Kidney capillary endothelial cell (primary cell): ENCODE results near the gene LDLRAD3.

ENCODE experiments used
- DNase-seq: peaks from one replicate; pipeline ENCODE4 v3.0.0-alpha.2; 2018; ENCODE audit warnings: low spot score

The LDLRAD3 gene

DNA sequence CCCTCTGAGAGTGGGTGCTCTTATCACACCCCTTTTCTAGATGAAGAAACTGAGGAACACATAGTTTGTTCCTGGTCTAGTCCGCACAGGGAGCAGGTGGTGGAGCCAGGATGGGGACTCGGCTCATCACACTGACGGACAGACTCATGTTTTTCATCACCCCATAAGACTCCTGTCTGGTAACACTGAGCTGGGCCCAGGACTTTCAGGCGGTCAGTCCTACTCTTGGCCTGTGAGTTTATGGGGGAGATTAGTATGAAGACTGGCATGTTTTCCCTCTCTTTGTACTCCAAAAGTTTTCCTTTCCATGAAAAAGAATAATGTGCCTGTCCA lies 160.8 kb downstream of the LDLRAD3 start:
- DNase-seq: no peak

DNA sequence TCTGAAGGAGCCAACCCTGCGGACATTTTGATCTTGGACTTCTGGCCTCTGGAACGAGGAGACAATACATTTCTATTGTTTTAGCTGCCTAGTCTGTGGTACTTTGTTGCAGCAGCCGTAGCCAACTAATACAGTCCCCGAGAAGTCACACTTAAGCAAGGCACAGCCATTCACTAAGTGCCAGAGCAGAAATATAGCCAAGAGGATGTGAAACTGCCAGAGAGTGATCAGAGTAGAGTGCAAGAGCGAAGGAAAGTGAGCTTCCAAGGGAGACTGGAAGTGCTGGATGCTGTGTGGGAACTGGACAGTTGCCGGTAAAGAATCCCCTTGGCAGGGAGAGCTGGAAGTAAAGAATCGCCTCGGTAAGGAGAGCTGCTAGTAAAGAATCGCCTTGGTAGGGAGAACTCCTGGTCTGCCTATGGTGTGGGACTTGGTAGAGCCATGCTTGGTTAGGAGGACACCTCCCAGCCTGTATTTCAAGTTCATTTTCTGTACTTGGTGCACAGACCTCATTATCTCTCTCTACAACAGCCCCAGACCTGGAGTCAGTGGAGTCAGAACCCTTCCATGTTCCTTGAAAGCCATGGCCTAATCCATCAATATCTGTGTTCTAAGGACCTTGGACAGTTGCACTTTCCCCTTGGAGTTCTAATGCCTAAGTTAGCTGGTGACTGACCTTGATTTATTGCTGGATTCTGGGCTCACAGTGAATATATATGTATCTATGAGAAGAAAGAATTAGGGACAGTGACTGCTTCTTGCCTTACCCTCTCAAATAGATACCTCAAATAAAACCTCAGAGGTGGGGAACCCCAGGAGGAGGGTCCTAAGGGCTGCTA lies 162.1 kb downstream of the LDLRAD3 start:
- no peak for DNase-seq

DNA sequence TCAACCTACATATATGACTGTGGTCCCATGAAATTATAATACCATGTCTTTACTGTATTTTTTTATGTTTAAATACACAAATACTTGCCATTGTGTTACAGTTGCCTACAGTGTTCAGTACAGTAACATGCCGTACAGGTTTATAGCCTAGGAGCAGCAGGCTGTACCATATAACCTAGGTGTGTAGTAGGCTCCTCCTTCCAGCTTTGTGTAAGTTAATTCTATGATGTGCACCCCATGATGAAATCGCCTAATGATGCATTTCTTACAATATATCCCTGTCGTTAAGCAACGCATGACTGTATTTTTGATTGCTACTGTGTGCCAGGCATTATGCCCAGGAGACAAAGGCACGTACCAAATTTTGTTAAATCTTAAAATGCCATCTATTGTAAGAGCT lies 163.7 kb downstream of the LDLRAD3 start:
- no peak for DNase-seq

DNA sequence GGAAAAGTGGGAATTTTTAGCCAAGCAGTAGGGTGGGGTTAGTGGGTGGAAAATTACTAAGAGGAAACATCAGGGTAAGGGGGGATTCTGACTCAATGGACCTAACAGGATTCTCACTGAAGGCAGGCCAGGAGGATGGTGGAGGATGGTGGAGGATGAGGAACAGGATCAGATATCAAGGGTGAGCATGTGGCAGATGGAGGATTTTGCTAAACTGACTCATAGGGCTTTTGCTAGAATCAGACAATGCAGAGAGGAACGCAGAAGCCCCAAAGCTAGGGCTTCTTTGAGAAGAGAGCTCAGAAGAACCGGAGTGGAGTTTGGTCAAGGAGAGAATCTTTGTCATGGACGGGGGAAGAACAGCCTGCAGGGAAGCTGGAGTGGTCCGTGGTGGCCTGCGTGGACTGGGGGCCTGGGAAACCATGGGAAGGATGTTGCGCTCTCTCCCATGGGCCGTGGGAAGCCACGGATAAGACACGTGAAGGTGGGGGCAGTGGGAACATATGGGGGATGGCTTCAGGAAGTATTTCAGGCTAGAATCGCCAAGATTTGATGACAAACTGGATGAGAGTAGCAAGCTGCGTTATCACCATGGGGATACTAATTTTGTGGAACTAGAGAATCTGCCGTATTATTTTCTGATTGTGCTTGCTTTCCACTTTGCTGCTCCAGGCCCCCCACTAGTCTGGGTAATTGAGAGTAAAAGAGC lies 165.2 kb downstream of the LDLRAD3 start:
- DNase-seq: no peak

DNA sequence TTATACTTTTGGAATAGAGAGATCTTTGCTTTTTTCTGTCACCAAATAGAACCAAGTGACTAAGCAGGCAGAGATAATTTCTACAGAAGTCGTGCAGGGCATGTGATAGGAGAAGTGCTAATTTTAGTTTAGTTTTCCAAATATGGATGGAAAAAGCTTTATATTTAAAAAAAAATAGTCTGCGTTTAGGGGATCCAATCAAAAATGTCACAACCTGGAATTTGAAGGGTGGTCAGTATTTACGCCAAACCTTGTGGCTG lies 165.7 kb downstream of the LDLRAD3 start:
- no peak for DNase-seq

DNA sequence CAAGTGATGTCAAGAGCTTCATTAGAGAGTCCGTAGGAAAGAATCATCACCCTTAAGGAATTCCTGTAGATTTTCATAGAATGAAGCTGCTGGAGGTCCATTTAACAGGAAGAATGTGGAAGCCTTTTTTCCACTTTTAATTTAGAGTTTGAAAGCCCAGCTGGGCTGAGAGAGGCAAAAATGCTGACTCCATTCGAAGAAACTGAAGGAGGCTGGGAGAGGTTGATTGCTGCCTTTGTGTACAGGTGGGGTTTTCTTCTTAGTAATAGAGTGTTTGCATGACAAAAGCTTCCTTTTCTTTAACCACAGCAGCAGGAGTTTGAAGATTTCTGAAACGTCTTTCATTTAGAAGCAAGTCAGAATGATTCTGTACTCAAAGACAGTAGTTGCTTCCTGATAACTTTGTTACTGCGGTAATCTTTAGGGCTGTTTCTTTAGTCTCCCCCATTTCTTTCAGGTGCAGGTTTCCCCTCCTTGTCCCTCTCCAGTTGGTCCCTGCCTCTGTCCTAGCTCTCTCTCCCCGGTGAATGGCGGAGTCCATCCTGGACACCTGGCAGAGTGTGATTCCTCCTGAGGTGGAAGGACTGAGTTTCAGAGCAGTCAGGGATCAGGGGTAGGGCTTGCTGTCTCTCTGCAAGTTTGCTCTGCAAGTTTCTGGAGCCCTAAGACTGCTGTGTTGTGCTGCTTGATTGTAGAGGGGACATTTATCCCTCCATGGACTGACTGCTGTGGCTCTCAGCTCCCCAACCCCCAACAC lies 166.2 kb downstream of the LDLRAD3 start:
- no peak for DNase-seq

DNA sequence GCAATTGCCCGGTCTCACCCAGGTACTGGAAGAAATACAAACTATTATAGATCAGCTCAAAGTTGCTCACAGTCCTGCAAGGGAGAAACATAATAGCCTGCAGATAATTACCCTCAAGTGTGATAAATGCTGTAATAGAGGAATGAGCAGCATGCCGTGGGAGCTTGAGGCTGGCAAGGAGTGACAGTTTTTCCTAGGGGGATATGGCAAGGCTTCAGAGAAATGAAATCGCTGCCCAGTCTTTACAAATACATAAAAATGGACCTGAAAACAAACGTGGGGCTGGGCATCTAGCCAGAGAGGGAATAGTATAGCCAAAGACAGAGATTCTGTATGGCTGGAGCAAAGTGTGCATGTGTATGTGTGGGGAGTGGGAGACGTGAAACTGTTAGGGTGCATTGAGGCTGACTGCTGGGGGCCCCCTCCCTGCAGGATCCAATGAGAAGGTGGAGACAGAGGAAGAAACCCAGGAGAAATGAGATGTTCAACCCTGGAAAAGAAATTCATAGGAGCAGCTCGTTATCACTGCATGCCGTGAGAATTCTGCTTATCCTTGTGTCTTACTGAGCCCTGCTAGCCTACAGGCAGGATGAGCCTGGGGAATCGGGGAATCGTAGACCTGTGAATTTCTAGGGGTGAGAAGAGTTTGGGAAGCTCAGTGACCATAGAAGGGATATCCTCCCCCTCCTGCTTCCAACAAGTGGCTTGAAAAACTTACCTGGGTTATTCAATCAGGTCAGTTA lies 167.0 kb downstream of the LDLRAD3 start:
- no peak for DNase-seq

DNA sequence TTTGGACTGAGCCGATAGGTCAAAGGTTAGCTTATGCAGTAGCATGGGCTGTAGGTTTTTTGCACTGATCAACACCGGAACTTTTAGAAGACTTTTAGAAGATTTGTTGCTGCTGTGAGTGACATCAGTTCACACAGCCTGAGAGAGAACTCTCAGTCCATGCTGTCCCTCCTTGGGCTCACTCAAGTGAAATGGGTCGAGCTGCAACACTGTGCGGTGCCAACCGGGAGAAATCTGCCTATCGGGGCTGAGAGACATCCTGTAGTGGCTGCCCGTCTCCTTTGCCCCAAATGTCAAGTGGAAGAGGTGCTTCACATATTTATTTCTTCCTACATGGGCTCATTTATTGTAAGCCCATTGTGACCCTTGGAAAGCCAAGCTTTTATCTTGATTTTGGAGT lies 170.2 kb downstream of the LDLRAD3 start:
- no peak for DNase-seq

DNA sequence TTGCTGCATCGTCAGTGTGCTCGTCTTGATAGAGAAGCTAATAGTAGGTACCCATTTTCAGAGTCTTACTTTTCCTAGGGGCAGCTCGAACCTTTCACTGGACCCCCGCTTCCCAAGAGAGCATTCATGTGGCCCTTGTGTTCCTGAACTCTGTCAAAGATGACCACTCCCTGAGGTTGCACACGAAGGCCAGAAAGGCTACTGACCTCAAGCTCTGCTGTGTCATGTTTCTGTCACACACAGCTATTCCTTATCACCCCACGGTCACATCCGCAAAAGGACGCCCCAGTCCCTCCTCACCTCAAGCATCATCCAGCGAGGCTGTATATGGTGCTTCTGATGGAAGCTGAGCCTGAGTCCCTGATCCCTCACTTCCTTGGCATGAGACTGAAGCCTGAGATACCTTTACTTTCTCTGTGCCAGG lies 171.5 kb downstream of the LDLRAD3 start:
- DNase-seq: no peak

DNA sequence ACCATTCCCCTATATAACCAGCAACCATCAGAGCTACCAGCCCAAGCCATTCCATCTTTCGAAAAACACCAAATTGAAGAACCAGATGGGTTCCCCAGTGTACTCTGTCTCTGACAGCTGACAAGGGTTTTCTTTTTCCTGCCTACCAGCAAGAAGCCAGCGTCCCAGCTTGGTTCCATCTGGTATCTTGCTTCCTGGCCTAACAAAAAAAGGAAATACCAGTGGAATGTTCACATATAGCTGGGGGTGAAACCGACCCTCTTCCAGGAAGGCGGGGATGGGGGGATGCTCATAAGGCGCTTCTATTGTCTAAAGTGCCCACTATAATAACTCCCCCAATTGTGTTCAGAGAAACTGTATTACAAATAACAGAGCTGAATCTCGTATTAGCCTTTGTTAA lies 172.3 kb downstream of the LDLRAD3 start:
- DNase-seq: peak; percentile 88

DNA sequence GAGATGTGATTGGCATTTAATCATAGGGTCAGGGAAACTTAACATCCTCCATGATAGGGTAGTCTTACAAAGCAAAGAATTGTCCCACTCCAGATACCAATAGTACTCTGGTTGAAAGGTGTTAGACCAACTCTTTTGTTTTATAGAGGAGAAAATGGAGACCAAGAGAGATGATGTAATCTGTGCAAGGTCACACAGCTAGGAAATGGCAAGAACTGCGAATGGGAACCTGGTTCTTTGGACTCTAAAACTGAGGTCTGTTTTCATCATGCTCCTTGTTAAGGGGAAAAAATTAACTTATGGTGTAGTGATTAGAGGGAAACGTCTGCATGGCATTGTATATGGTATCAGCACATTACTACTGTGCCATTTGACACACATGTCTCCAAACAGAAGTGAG lies 174.2 kb downstream of the LDLRAD3 start:
- DNase-seq: no peak

DNA sequence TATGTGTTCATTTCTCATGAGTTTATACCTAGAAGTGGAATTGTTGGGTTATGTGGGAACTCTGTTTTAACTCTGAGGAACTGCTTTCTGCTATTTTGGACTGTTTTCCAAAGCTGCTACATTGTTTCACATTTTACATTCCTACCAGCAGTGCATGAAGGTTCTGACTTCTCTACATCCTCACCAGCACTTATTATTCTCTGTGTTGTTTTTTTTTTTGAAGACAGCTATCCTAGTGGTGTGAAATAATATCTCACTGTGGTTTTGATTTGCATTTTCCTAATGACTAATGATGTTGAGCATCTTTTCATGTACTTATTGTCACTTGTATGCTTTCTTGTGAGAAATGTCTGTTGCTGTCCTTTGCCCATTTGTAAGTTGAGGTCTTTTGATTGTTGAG lies 175.4 kb downstream of the LDLRAD3 start:
- DNase-seq: no peak

DNA sequence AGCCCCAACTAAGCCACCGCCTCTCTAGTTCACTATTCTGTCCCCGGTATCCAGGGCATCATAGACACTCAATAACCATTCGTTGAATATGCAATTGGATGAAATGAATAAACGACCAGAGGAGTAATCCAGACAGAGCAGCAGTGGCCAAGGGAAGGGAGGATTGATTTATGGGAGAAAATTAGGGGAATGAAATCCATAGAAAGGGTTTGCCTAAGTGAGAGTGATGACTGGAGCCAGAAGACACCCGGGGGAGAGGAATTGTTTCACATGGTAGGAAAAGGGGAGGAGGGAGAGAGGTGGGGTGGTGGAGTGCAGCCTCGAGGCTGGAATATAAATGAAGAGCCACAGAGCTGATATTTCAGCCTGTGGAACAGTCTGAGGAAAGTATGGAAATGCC lies 177.2 kb downstream of the LDLRAD3 start:
- no peak for DNase-seq

DNA sequence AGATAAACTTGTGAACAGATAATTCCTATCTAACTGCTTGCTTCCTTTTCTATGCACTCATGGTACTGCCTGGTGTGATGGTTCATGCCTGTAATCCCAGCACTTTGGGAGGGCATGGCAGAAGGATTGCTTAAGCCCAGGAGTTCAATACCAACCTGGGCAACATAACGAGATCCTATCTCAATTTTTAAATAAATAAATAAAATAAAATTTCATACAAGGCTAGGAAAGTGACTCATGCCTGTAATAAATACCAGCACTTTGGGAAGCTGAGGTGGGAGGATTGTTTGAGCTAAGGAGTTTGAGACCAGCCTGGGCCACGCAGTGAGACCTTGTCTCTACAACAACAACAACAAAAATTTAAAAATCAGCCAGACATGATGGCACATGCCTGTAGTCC lies 178.8 kb downstream of the LDLRAD3 start:
- no peak for DNase-seq

DNA sequence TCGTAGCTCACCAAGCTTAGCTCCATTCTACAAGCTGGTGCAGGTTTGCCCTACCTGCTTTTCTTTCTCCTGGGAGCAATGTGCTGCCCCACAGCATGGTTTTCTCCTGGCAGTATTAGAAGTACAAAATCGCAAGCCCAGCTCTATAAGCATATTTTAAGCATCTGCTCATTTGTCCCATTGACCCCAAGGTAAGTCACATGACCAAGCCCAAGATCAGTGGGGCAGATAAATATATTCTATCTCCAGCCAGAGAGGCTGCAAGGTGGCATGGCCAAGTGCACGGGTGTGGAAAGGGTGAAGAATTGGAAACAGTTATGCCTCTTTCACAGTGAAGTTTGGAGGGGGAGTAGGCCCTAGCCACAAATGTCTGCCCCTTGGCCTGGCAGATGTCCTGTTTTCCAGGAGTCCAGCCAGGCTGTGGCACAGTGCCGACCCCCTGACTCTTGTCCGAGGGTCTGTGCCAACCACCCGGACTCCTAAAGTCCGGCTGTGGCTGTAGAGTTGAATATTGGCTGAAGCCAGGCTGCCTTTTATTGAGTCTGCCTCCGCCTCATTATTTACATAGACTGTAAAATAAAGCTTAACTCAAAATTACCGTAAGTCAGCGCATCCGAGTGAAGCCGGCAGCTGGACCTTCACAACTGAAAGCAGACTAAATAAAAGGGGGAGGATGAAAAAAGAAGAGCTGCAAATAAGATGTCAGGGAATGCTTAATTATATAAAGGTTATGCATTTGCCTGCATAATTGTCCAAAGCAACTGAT lies 179.7 kb downstream of the LDLRAD3 start:
- no peak for DNase-seq

DNA sequence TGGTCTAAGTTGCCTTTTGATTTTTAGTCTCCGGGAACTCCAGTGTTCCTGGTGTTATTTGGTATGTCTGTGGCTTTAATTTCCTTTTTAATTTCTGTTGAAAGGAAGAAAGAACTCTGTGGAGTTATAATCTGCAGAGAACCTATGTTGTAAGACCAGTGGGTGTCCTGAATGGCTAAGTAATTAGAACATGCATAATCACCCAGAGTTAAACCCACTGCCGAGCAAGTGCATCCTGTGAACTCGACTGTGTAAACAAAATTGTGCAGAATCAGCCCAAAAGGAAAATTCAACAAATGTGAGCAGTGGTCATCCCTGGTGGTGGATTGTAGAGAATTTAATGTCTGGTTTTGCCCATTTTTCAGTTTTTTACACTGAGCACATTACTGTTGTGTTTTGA lies 182.8 kb downstream of the LDLRAD3 start:
- no peak for DNase-seq

DNA sequence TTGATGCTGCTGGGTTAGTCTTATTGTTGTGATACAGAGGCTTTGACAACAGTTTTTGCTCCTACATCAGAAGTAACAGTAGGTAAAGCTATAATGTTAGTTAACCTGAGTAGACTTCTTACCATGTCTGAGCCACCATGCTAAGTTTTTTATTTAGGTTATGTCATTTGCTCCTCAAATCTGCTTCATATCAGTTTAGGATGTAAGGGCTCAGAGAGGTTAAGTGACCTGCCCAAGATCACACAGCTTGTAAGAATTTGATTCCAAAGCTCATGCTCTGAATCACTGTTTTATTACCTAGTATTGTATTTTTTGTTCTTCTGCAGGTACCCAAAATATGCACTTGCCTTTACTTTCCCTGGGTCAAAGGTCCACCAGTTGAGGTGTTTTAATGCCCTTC lies 183.7 kb downstream of the LDLRAD3 start:
- DNase-seq: no peak

DNA sequence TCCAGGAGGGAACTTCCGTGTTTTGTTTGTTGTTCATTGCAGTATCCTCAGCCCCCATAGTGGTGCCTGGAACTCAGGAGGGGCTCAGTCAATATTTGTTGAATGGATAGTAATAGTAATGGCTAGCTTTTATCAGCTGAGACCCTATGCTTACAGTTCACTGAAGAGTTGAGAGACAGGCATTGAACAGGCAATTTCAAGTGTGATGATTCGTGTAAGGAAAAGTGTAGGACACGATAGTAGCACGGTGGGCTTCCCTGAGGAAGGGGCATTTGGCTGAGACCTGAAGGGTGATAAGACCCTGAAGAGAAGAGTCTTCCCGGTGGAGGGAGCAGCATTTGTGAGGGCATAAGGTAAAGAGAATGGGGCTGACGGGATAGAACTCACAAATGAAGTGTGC lies 186.1 kb downstream of the LDLRAD3 start:
- no peak for DNase-seq

DNA sequence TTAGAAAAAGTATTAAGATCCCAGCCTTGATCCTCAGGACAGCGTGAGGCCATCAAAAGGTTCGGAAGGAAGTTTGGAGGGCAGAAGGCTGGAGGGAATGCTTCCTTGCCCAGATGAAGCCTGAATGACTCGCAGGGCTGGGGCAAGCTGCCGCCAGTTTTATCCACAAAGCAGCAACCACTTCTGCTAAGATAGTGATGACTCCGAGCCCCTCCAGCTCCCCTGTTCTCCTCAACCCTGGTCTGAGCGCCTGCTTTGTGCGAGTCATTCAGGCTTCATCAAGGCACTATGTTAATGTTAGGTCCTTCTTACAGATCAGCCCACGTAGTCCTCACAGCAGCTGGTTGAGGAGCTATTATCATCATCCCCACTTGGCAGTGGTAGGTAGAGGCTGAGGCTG lies 186.5 kb downstream of the LDLRAD3 start:
- no peak for DNase-seq

DNA sequence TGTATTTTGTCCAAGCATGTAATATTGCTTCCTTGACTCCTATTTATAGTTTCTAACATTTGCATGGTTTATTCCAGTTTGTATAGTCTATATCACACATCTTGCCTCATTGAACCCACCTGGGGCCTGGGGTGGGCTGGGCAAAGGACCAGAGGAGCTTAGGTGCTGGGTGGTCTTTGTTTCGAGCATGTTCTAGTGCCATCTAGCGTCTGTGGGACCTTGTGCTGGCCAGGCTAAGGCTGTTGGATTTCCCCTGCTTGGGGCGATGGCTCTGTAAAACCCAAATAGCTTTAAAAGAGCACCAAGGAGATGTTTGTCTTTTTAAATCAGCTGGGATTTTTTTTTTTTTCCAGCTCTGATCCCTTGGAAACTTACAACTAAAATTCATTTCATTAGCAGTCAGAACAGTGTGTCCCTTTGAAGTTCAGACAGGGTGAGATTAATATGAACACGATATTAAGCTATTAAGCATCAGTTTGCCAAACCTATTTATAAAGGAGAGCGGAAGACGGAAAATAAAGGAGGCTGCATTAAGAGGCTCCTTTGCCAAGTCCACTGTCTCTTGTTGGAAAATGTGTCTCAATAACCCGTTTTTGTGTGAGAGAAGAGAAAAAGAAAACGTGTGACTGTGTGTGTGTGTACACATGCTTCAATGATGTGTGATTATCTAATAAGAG lies 188.0 kb downstream of the LDLRAD3 start:
- peak; percentile 34 for DNase-seq

DNA sequence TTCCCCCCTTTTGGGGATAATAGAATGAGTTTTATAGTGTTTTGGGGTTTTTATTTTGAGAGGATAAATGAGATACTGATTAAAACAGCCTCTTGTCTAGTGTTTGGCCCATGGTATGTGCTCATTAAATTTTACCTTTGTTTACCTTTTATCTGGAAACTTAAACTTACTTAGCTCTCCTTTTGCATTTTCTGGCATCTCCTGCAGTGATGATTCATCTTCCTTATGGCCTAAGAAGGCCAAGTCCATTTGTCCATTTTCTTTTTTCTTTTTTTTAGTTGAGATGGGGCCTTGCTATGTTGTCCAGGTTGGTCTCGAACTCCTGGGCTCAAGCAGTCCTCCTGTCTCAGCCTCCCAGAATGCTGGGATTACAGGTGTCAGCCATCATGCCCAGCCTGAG lies 189.1 kb downstream of the LDLRAD3 start:
- DNase-seq: no peak
